NCI-H345 treated with DMSO at 0.1 percent for 48 hours (cell line): ENCODE measurements around the gene CDKAL1.
A peak's percentile ranks its signal among the peaks of the same experiment; 100 is the strongest.
"Not testable (repeated sequence)": the region's sequence is repeated elsewhere in the genome, so short reads cannot be mapped to it uniquely, and the experiment has no call there.

ENCODE experiments used
- DNase-seq: peaks from one replicate; lab custom pipeline; 2025; ENCODE audit not compliant: unreplicated experiment; lab: John Stamatoyannopoulos, UW

CDKAL1 gene

DNA sequence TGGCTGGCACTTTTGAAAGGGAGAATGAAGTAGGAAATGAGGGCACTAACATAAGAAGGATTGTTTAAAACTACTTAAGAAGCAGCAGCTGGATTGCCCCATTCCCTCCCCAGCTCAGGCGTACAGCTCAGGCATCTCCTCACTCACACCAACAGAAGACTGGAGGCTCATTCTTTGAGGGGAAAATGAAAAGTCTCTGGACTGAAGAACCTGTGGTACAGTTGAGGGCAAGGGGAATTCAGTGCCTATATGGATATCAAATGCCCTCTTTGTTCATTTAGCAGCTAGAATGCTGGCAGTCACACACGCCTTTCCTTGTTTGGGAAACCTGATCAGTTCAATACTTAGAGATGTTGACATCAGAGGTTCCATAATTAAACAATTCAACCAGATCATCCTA, 557.2 kb downstream of the CDKAL1 start:
- DNase-seq = no peak

DNA sequence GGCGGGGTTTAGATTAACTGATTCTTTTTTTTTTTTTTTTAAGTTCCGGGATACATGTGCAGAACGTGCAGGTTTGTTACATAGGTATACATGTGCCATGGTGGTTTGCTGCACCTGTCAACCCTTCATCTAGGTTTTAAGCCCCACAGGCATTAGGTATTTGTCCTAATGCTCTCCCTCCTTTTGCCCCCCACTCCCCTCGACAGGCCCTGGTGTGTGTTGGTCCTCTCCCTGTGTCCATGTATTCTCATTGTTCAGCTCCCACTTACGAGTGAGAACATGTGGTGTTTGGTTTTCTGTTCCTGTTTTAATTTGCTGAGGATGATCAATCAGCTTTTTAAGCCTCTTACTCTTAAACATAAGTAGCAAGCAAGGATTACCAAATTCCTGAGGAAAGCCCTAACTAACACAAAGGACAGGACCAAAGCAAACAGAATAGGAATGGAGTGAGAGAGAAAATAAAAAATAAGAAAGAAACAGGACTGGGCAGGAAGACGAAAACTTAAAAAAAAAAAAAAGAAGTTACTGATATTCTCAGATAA, 558.0 kb downstream of the CDKAL1 start:
- not testable (repeated sequence) for DNase-seq

DNA sequence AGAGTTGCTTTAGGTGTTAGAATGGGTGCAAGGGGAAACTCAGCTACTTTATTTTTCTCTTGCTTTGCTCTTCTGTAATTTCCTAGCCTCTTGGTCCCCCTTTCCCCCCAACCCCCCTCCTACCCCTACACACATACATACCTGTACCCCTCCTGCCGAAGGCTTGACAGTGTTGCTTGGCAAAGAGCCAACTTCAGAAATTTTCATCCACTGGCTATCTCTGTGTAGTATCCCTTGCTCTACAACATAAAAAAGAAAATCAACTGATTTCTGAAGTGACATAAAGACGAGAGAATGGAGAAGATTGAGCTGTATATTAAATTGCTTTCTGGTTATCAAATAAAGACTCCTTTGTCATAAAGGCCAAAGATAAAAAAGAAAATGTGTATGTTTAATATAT, 561.2 kb downstream of the CDKAL1 start:
- no peak for DNase-seq

GRCh38 chr6:21098134-21098533, 563.9 kb downstream of the CDKAL1 start:
- no peak for DNase-seq

DNA sequence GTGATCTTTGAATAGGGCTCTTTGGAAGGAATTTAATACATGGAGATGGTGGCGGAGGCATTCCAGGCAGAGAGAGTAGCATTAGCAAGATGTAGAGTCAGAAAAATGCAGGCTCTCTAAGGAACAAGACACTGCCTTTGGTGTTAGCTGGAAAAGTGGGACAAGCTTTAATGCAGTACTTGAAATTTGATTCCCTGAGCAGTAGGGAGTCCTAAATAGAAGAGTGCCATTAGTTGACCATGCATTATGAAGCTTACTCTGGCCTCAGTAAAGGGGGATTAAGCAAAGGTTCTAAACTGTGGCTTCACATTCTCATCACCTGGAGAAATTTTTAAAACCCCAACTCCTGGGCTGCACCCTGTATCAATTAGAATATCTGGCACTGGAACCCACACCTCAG, 564.5 kb downstream of the CDKAL1 start:
- no peak for DNase-seq

DNA sequence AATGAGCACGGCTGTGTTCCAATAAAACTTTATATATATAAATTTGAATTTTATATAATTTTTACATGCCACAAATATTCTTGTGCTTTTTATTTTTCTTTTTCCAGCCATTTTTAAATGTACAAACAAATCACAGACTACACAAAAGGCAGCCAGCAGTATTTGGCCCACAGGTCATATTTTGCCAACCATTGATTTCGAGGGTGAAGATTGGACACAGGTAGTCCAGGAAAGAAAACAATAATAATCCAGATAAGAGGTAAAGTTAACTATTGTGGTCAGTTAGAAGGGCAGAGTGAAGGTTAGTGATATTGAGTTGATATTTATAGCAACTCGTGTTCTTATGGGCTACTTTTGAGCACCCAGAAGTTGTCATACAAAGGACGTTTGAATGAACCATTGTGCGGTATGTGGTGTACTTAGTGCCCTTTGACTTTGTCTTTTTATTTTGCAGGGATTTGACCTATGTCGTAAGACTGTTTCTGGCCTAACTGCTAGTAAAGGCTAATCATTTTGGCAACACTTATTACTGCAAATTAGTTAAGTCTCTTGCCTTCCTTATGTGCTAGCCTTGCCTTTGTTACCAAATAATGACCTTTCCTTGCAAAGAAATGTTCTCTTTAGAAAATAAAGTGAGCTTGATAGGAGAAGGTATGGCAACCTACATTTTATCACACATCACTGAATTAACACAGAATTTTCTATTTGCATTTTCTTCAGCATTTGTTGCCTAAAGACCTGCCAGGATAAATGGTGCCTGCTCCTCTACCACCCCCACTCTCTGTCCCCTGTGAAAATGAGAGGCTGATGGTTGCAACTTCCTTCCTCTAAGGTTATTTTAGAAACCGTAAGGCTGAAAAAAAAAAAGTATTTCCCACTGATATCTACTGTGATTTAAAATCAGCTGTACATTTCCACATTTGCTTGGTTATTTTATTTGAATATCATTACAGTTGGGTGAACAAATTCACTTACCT, 565.4 kb downstream of the CDKAL1 start:
- no peak for DNase-seq

GRCh38 chr6:21100991-21101390, 566.7 kb downstream of the CDKAL1 start:
- DNase-seq = no peak

- DNase-seq = peak; percentile 73
Observed at GRCh38 chr6:21101694-21102093, 567.4 kb downstream of the CDKAL1 start.

DNA sequence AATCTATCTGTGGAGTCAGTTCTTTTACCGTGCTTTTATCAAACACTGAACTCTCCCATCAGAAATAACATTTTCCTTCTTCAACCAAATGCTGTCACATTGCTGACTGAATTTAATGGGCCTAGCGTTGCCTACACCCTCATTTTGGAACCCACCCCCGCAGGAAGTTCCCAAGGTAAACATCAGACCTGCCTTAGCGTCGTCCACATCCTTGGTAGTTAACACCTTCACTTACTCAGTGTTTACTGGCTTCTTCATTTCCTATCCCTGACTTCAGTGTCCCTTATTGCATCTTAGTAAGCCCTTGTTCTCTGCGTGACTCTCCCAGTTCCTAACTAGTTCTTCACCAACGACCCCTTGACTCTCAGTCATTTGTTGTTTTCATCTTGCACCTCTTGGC, 567.9 kb downstream of the CDKAL1 start:
- no peak for DNase-seq

DNA sequence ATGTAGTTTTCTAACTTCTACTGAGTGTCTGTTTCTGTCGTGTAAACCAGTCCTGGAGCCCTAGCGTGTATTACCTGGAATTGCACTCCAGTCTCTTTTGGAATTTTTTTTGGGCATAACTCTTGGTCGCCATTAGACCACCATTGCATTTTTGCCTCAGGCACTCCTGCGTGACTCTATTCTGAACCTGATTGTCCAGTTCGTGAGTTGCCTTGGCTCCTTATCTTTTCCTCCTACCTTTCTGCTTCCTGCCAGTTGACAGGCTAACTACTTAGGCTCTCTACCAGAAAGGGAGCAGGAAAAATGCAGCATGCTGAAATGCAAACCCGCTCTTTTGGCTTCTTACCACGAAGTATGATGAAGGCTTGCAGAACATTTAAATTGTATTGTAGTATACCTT, 568.4 kb downstream of the CDKAL1 start:
- DNase-seq = no peak

DNA sequence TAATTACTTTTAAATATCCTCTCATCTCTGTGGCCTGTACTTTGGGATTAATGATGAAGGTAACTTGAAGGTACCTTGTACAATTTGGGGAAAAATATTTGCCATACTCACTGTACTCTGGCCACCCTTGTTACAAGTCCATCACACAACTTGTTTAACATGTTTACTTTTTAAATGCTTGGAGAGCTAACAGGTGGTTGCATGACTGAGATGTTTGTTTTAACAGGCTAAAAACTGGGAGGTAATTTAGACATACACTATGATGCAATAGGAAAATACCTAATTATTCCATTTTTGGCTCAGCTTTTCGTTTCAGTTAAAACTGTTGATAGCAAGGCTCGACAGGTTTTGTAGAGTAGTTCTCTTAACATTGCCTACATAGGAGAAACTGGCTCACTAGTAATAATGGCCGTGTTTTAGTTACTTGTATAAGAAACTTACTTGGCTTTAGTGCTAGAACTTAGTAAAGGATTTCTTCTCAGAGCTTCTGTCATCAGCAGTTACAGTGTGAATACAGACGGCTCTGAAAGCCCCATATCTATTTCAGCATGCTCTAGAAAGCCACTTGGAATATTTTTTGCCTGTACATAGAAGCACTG, 569.5 kb downstream of the CDKAL1 start:
- peak; percentile 42 for DNase-seq

DNA sequence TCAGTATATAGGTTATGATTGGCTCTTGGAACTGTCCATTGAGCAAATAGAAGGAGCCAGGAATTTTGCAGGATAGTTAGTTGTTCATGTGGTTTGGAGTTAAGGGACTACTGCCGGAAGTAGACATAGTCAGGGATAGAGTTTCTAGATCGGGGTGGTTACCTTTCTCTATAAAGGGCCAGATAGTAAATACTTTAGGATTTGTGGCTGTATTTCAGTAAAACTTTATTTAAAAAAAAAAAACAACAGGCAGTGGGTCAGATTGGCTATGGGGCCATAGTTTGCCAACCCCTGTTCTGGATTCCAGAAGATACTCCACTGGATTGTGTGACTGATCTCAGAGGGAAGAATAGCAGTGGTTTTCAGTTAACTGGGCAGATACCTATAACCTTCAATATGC, 570.0 kb downstream of the CDKAL1 start:
- no peak for DNase-seq

GRCh38 chr6:21107796-21108195, 573.5 kb downstream of the CDKAL1 start:
- DNase-seq = no peak

- DNase-seq = no peak
Observed at GRCh38 chr6:21109391-21110178, 575.3 kb downstream of the CDKAL1 start.

- no peak for DNase-seq
Observed at GRCh38 chr6:21110684-21111083, 576.4 kb downstream of the CDKAL1 start.

DNA sequence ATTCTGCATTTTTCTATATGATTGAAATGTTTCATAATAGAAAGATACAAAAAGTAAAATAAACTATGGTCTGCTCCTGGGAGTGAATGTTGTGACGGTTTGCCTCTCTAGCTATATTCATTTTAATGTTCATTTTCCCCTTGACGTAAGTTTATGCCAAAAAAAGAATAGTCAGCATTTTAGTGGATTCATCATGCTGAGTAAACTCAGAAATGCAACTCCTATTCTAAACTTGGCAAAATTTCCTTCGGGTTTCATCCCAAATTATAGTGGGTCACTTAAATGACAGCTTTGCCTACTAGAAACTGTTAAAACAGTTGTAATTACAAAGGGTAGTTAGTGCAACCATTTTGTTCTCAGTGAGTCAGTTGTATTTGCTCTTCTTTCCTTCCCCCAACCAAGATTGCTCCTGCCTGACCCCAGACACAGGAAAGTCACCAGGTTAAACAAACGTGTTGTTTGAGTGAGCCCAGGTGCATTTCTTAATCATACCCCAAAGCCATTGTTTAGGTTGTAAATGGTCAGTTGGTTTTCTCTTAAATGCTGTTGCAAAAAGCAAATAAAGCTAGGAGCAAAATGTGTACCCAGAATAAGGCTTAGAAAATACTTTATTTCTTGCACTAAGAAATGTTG, 577.0 kb downstream of the CDKAL1 start:
- no peak for DNase-seq

GRCh38 chr6:21115111-21115510, 580.9 kb downstream of the CDKAL1 start:
- peak; percentile 83 for DNase-seq

DNA sequence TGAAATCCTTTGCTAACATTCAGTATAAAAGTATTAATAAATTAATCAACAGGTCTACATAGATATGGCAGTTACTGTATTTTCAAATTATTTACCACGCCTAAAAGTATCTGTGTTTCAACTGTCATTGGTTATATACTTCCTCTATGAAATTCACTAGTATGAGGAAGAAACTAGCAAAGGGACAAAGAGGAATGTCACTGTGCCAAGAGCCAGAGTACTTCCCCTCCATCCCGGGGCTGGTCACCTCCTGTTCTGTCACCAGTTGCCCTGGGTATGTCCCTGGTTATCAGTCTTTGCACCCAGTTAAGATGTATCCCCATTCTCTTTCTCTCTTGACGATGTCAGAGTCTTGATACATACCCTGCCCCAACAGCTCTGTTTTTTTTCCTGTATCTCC, 582.5 kb downstream of the CDKAL1 start:
- DNase-seq = no peak

DNA sequence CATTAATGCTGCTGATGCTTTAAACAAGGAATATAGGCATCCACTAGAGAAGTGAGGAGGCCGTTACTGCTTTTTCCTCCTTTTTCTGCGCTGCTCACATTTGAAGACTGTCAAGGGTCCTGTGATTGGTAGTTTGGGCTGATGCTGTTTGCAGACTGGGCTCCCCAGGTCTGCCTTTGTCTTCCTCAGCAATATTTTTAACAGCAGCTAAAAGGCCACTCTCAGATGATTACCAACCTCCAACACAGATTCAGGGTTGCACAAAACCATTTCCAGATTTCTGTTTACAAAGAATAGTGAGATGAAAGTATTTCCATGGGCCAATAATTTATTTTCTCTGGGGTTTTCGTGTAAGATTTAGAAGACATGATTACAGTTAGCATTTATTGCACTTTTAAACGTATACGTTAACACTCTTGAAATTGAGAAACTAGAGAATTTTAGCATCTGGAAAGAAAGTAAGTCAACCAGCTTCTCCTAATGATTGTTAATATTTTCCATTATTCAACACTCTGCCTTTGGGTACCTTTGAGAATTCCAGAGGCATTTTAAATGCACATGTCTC, 584.0 kb downstream of the CDKAL1 start:
- DNase-seq = no peak

GRCh38 chr6:21121636-21122136, 587.4 kb downstream of the CDKAL1 start:
- no peak for DNase-seq
